Rectal smooth muscle tissue (tissue), 1 donor: ENCODE measurements around the gene ROPN1.
"Not testable (repeated sequence)": the region's sequence is repeated elsewhere in the genome, so short reads cannot be mapped to it uniquely, and the experiment has no call there.

Experiments
- H3K27ac ChIP-seq: one replicate; pipeline ENCODE4 v1.7.0; 2013; ENCODE audit warnings: low read depth, low read length, inconsistent platforms
- H3K27me3 ChIP-seq: one replicate; pipeline ENCODE4 v1.7.0; 2013; ENCODE audit warnings: low read length; ENCODE audit not compliant: control insufficient read depth, insufficient read depth
- H3K36me3 ChIP-seq: one replicate; pipeline ENCODE4 v1.7.0; 2013; ENCODE audit warnings: low read length; ENCODE audit not compliant: control insufficient read depth, insufficient read depth
- H3K4me1 ChIP-seq: one replicate; pipeline ENCODE4 v1.7.0; 2013; ENCODE audit warnings: low read length; ENCODE audit not compliant: control insufficient read depth, insufficient read depth
- H3K4me3 ChIP-seq: one replicate; pipeline ENCODE4 v1.7.0; 2013; ENCODE audit warnings: low read length
- H3K9ac ChIP-seq: one replicate; pipeline ENCODE4 v1.7.0; 2013; ENCODE audit warnings: low read length

Gene ROPN1

GRCh38 chr3:123991730-123992588 lies at the start of gene ROPN1:
ROPN1 (minus strand) TSS chr3:123992124; CDS start chr3:123980481, 11,643 bp downstream.
- H3K27me3 ChIP-seq, H3K9ac ChIP-seq, H3K36me3 ChIP-seq, H3K27ac ChIP-seq, H3K4me3 ChIP-seq, H3K4me1 ChIP-seq: not testable (repeated sequence)

GRCh38 chr3:124041553-124041952 lies 49.6 kb upstream of the ROPN1 start:
- no peaks in the 10 kb centered on the region for H3K4me1 ChIP-seq
- no peaks in the 10 kb centered on the region for H3K36me3 ChIP-seq
- H3K27ac ChIP-seq, result no peak overlapping the region
- no peaks in the 10 kb centered on the region for H3K27me3 ChIP-seq
- no peak overlapping the region for H3K4me3 ChIP-seq
- no peak overlapping the region for H3K9ac ChIP-seq

- peaks cover 2% of the 10 kb centered on the region for H3K27me3 ChIP-seq
- no peaks in the 10 kb centered on the region for H3K36me3 ChIP-seq
- H3K27ac ChIP-seq, result no peak overlapping the region
- H3K9ac ChIP-seq, result no peak overlapping the region
- peaks cover under 1% of the 10 kb centered on the region for H3K4me1 ChIP-seq
- no peak overlapping the region for H3K4me3 ChIP-seq
Measured at GRCh38 chr3:124037326-124037725, 45.4 kb upstream of the ROPN1 start.

GRCh38 chr3:124036214-124036613 lies 44.3 kb upstream of the ROPN1 start:
- not testable (repeated sequence) for H3K27me3 ChIP-seq, H3K36me3 ChIP-seq, H3K4me1 ChIP-seq, H3K4me3 ChIP-seq, H3K9ac ChIP-seq, H3K27ac ChIP-seq

- H3K4me3 ChIP-seq, result no peak overlapping the region
- peaks cover 3% of the 10 kb centered on the region for H3K4me1 ChIP-seq
- no peak overlapping the region for H3K9ac ChIP-seq
- peaks cover 2% of the 10 kb centered on the region for H3K27me3 ChIP-seq
- H3K36me3 ChIP-seq, result no peaks in the 10 kb centered on the region
- H3K27ac ChIP-seq, result no peak overlapping the region
Measured at GRCh38 chr3:124035463-124036121, 43.7 kb upstream of the ROPN1 start.

- Histone ChIP-seq H3K4me3 (peak overlapping the region; percentile 64), H3K27ac (no peak overlapping the region), H3K27me3 (peaks cover 2% of the 10 kb centered on the region), H3K36me3 (no peaks in the 10 kb centered on the region), H3K9ac (no peak overlapping the region), H3K4me1 (peaks cover 3% of the 10 kb centered on the region)
Measured at GRCh38 chr3:124034844-124035152, 42.9 kb upstream of the ROPN1 start.

- H3K36me3 ChIP-seq, result no peaks in the 10 kb centered on the region
- H3K4me3 ChIP-seq, result peak overlapping the region; percentile 64
- H3K27me3 ChIP-seq, result peaks cover 2% of the 10 kb centered on the region
- no peak overlapping the region for H3K9ac ChIP-seq
- peaks cover 3% of the 10 kb centered on the region for H3K4me1 ChIP-seq
- H3K27ac ChIP-seq, result no peak overlapping the region
Measured at GRCh38 chr3:124034016-124034843, 42.3 kb upstream of the ROPN1 start.

- H3K4me3 ChIP-seq, result peak within 1 kb of the TSS; percentile 64
- H3K27me3 ChIP-seq, result peaks cover 2% of the 10 kb centered on the region
- H3K27ac ChIP-seq, result no peak within 1 kb of the TSS
- no peaks in the 10 kb centered on the region for H3K36me3 ChIP-seq
- no peak within 1 kb of the TSS for H3K9ac ChIP-seq
- peaks cover 3% of the 10 kb centered on the region for H3K4me1 ChIP-seq
Measured at GRCh38 chr3:124033360-124034015, 41.6 kb upstream of the ROPN1 start, which contains the start of gene KALRN. KALRN (plus strand) TSS chr3:124033369.

- Histone ChIP-seq H3K27me3 (peaks cover 2% of the 10 kb centered on the region), H3K9ac (no peak overlapping the region)
Measured at GRCh38 chr3:124032881-124033359, 41.0 kb upstream of the ROPN1 start.

GRCh38 chr3:124032311-124032880 lies 40.5 kb upstream of the ROPN1 start:
- H3K27ac ChIP-seq, result no peak overlapping the region
- H3K9ac ChIP-seq, result no peak overlapping the region
- peak overlapping the region; percentile 62 for H3K4me3 ChIP-seq
- peaks cover 2% of the 10 kb centered on the region for H3K27me3 ChIP-seq
- H3K4me1 ChIP-seq, result peaks cover 3% of the 10 kb centered on the region
- H3K36me3 ChIP-seq, result no peaks in the 10 kb centered on the region

More at GRCh38 chr3:124032881-124033359, 41.0 kb upstream of the ROPN1 start:
- H3K4me1 ChIP-seq, result peaks cover 3% of the 10 kb centered on the region
- H3K27ac ChIP-seq, result no peak overlapping the region
- peak overlapping the region; percentile 64 for H3K4me3 ChIP-seq
- no peaks in the 10 kb centered on the region for H3K36me3 ChIP-seq

- Histone ChIP-seq H3K9ac (no peak overlapping the region), H3K4me1 (no peaks in the 10 kb centered on the region), H3K27ac (no peak overlapping the region), H3K4me3 (no peak overlapping the region), H3K27me3 (no peaks in the 10 kb centered on the region), H3K36me3 (no peaks in the 10 kb centered on the region)
Measured at GRCh38 chr3:124026516-124026915, 34.6 kb upstream of the ROPN1 start.
